Activated T-helper 2 cell treated with anti-CD3 and anti-CD28 coated beads, Interferon-gamma antibody, Interleukin-2, Interleukin-4, amounts not matched to agents 10 μg/mL and 5 μg/mL and 100 μg/mL, durations not matched to agents 14 hours and 24 hours and 36 hours (primary cell): Measurements from ENCODE around the gene TNFRSF1A. TPM values are rescaled to one million over a fixed set of nuclear protein-coding genes. Genes with fewer than 3 reads are reported as not detected.
"Not testable (repeated sequence)": the region's sequence is repeated elsewhere in the genome, so short reads cannot be mapped to it uniquely, and the experiment has no call there.

Experiments used
- DNase-seq: peaks from one replicate; pipeline ENCODE4 v3.0.0; 2021; ENCODE audit warnings: low spot score
- H3K27ac Mint-ChIP-seq: one replicate; pipeline ENCODE4 v1.8.0; 2021; ENCODE audit warnings: mixed read lengths
- H3K27me3 Mint-ChIP-seq: one replicate; pipeline ENCODE4 v1.8.0; 2021; ENCODE audit warnings: low read depth, mixed read lengths
- H3K36me3 Mint-ChIP-seq: one replicate; pipeline ENCODE4 v1.8.0; 2021; ENCODE audit warnings: low read depth, mixed read lengths
- H3K4me1 Mint-ChIP-seq: one replicate; pipeline ENCODE4 v1.8.0; 2021; ENCODE audit warnings: low read depth, mixed read lengths
- H3K4me3 Mint-ChIP-seq: one replicate; pipeline ENCODE4 v1.8.0; 2021; ENCODE audit warnings: low read depth, mild to moderate bottlenecking, moderate library complexity, mixed read lengths
- H3K9me3 Mint-ChIP-seq: one replicate; pipeline ENCODE4 v1.8.0; 2021; ENCODE audit warnings: mixed read lengths
- intact Hi-C: fragments of 100-400 bp; cut with micrococcal nuclease; formaldehyde crosslinking; loops from one replicate; pipeline ENCODE4 v1.15.1; 2023
- total RNA-seq: library from RNA; stranded (reverse); gene quantifications from 2 replicates; pipeline ENCODE4 v1.2.3, GENCODE V29; 2022

TNFRSF1A gene
- total RNA-seq, 1 donor from 2014 or later = 37.6 TPM

DNA sequence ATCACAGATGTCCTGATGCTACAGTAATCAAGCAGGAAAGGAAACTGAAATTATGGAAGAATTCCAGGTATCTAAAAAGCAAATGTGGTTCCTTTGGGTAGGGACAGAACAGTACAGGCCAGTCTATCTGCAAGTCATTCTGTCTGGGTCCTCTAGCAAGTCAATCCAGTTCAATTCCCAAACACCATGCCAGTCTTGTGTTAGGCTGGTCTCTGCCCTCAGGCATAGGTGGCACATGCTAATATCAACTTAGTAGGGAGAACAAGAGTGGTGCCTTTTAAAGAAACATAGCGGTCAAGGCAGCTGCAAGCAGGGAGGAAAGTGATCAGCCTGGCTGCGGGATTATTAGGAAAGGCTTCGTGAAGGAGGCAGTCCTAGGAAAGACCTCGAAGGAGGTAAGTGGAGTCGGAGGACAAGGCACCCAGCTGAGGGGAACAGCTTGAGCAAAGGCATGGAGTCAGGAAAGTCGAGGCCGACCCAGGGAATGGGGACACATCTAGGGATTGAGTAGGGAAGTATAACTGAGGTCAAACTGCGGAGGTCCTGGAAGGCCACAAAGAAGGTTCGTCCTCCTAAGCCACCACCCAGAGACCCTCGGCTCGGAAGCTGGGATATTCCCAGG is 35.2 kb downstream of the TNFRSF1A start:
- peaks cover 41% of the 10 kb centered on the region for H3K27me3 Mint-ChIP-seq
- no peaks in the 10 kb centered on the region for H3K4me1 Mint-ChIP-seq
- H3K4me3 Mint-ChIP-seq = no peak overlapping the region
- no peaks in the 10 kb centered on the region for H3K36me3 Mint-ChIP-seq
- no peak overlapping the region for H3K27ac Mint-ChIP-seq
- DNase-seq = no peak
- intact Hi-C loops = no loop called here
- H3K9me3 Mint-ChIP-seq = no peaks in the 10 kb centered on the region

DNA sequence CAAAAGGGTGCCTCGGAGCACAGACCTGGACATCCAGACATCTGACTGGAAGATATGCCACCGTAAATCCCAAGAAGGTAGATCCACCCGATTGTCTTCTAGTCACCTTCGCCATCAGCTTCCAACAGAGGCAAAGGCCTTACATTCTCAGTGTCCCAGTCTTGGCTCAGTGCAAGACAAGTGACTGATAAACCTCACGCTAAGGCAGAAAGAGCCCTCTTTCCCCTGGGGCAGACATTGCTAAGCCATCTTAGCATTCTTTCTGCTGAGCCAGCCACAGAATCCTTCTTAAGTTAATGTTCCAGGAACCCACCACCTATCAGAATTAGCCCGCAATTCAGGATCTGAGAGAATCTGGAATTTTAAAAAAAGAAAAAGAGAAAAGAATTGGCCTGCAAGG is 35.7 kb downstream of the TNFRSF1A start:
- DNase-seq = no peak
- Mint-ChIP-seq H3K27ac (no peak overlapping the region), H3K9me3 (no peaks in the 10 kb centered on the region), H3K4me3 (no peak overlapping the region), H3K36me3 (no peaks in the 10 kb centered on the region), H3K27me3 (peaks cover 38% of the 10 kb centered on the region), H3K4me1 (no peaks in the 10 kb centered on the region)
- intact Hi-C loops = no loop called here

DNA sequence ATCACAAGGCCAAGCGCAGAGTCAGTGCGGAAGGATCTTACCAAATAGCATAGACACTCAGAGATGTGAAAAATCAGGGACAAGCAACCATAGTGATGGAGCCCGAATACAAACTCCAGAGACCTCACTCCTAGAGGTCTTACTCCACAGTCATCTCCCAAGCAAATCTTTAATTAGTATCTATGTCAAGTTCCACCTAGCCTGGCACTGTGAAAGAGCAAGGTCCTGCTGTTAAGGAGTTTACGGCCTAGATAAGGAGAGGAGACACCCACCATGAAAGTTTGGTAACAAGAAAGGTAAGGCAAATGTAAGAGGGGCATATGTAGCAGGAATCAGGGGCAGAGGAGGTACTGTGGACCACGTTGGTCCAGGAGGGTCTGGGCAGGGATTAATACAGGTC is 38.8 kb downstream of the TNFRSF1A start:
- no peak for DNase-seq
- intact Hi-C loops = no loop called here
- Mint-ChIP-seq H3K36me3 (no peaks in the 10 kb centered on the region), H3K27me3 (peaks cover 27% of the 10 kb centered on the region), H3K27ac (no peak overlapping the region), H3K4me1 (no peaks in the 10 kb centered on the region), H3K9me3 (no peaks in the 10 kb centered on the region), H3K4me3 (no peak overlapping the region)

DNA sequence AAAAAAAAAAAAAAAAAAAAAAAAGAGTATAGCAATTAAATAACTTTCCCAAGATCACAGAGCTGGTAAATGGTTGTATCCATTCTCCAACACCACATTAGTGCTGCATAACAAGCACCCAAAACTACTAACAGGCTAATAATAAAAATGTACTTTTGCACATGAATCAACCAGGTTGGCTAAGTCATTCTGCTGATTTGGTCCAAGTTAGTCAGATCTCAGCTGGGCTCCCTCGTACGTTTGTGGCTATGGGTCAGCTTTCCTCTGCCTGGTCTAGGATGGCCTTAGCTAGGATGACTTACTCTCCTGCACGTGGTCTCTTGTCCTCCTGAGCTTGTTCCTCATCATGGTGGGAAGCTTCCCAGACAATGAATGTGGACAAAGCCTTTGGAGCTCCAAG is 39.3 kb downstream of the TNFRSF1A start:
- Mint-ChIP-seq H3K36me3 (no peaks in the 10 kb centered on the region), H3K4me3 (no peak overlapping the region), H3K4me1 (no peaks in the 10 kb centered on the region), H3K27ac (no peak overlapping the region), H3K9me3 (no peaks in the 10 kb centered on the region), H3K27me3 (peaks cover 23% of the 10 kb centered on the region)
- DNase-seq = no peak
- intact Hi-C loops = no loop called here

GRCh38 chr12:6301721-6302120 is 40.2 kb downstream of the TNFRSF1A start:
- Mint-ChIP-seq H3K27me3 (peaks cover 19% of the 10 kb centered on the region), H3K9me3 (no peaks in the 10 kb centered on the region), H3K27ac (no peak overlapping the region), H3K4me1 (no peaks in the 10 kb centered on the region), H3K36me3 (no peaks in the 10 kb centered on the region), H3K4me3 (no peak overlapping the region)
- intact Hi-C loops = no loop called here
- DNase-seq = no peak

- H3K4me1 Mint-ChIP-seq = no peaks in the 10 kb centered on the region
- intact Hi-C loops = no loop called here
- H3K27me3 Mint-ChIP-seq = peaks cover 4% of the 10 kb centered on the region
- no peak overlapping the region for H3K4me3 Mint-ChIP-seq
- no peaks in the 10 kb centered on the region for H3K36me3 Mint-ChIP-seq
- no peaks in the 10 kb centered on the region for H3K9me3 Mint-ChIP-seq
- no peak overlapping the region for H3K27ac Mint-ChIP-seq
- no peak for DNase-seq
Observed at GRCh38 chr12:6297170-6297569, 44.7 kb downstream of the TNFRSF1A start.

DNA sequence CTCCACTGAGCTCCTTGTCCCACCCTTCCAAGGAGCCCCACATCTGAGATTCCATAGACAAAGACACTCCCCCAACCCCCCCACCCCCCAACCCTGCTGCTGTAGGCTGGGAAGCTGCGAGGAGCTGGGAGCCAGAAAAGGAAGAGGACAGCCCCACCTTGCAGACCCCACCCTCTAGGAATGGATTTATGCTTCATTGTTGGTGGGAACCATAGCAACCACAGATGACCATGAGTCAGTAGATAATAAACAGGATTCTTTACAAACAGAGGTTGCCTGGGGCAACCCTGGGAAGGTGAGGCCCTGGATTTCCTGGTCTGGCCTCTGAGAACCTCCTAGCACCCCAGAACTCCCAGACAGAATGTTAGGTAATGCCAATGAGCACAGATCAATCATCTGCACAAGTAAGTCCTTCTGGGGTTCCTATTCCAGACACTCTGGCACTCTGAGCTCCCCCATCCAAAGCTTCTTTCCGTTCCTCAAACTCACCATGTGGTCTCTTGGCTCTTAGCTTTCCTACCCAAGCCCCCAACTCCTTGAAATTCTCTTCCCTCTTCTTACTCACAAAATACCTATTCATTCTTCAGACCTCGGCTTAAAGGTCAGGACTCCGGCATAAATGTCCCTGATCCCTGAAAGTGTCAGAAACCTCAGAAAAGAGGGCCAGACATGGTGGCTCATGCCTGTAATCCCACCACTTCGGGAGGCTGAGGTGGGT is 46.6 kb downstream of the TNFRSF1A start:
- Mint-ChIP-seq H3K27ac (no peak overlapping the region), H3K4me3 (no peak overlapping the region), H3K4me1 (no peaks in the 10 kb centered on the region), H3K27me3 (peaks cover under 1% of the 10 kb centered on the region), H3K9me3 (no peaks in the 10 kb centered on the region), H3K36me3 (no peaks in the 10 kb centered on the region)
- intact Hi-C loops = no loop called here
- no peak for DNase-seq

GRCh38 chr12:6294156-6295093 is 47.5 kb downstream of the TNFRSF1A start:
- Mint-ChIP-seq H3K27ac (no peak overlapping the region), H3K4me3 (no peak overlapping the region), H3K36me3 (no peaks in the 10 kb centered on the region), H3K27me3 (no peaks in the 10 kb centered on the region), H3K9me3 (no peaks in the 10 kb centered on the region), H3K4me1 (no peaks in the 10 kb centered on the region)
- no peak for DNase-seq
- intact Hi-C loops = no loop called here

GRCh38 chr12:6292606-6293005 is 49.3 kb downstream of the TNFRSF1A start:
- no peak for DNase-seq
- Mint-ChIP-seq H3K27me3 (peaks cover 2% of the 10 kb centered on the region), H3K4me3 (no peak overlapping the region), H3K36me3 (no peaks in the 10 kb centered on the region), H3K4me1 (no peaks in the 10 kb centered on the region), H3K9me3 (no peaks in the 10 kb centered on the region), H3K27ac (no peak overlapping the region)
- intact Hi-C loops = no loop called here

- H3K4me1 Mint-ChIP-seq, H3K27me3 Mint-ChIP-seq, DNase-seq, H3K4me3 Mint-ChIP-seq, H3K9me3 Mint-ChIP-seq, intact Hi-C loops, H3K36me3 Mint-ChIP-seq, H3K27ac Mint-ChIP-seq: not testable (repeated sequence)
Observed at GRCh38 chr12:6289906-6290305, 52.0 kb downstream of the TNFRSF1A start.

DNA sequence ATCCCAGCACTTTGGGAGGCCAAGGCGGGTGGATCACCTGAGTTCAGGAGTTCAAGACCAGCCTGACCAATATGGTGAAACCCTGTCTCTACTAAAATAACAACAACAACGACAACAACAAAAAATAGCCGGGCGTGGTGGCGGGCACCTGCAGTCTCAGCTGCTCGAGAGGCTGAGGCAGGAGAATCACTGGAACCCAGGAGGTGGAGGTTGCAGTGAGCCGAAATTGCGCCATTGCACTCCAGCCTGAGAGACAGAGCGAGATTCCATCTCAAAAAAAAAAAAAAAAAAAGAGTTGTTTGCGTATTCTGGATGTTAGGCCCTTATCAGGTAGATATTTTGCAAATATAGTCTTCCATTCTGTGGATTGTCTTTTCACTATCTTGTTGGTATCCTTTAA is 52.8 kb downstream of the TNFRSF1A start:
- H3K36me3 Mint-ChIP-seq, H3K27me3 Mint-ChIP-seq, H3K4me1 Mint-ChIP-seq, H3K9me3 Mint-ChIP-seq, H3K27ac Mint-ChIP-seq, DNase-seq, H3K4me3 Mint-ChIP-seq, intact Hi-C loops: not testable (repeated sequence)

DNA sequence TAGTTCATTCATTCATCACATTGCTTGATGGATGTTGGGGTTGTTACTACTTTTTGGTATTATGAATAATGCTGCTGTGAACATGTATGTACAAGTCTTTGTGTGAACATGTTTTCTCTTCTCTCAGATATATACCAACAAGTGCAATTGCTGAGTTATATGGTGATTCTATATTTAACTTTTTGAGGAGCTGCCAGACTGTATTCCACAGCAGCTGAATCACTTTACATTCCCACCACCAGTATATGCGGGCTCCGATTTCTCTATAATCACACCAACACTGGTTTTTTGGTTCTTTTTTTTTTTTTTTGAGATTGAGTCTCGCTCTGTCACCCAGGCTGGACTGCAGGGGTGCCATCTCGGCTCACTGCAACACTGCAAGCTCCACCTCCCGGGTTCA is 53.6 kb downstream of the TNFRSF1A start:
- H3K27ac Mint-ChIP-seq = no peak overlapping the region
- H3K36me3 Mint-ChIP-seq = no peaks in the 10 kb centered on the region
- no peak for DNase-seq
- H3K27me3 Mint-ChIP-seq = peaks cover 8% of the 10 kb centered on the region
- intact Hi-C loops = no loop called here
- H3K4me1 Mint-ChIP-seq = no peaks in the 10 kb centered on the region
- H3K9me3 Mint-ChIP-seq = no peaks in the 10 kb centered on the region
- no peak overlapping the region for H3K4me3 Mint-ChIP-seq
